GM19455 (cell line): ENCODE data around the gene PSME1.
A peak's percentile ranks its signal among the peaks of the same experiment; 100 is the strongest.

ENCODE experiments used
- ATAC-seq: cut with Tn5 transposase; IDR thresholded peaks from one replicate; pipeline ENCODE4 v1.9.1; 2021; ENCODE audit not compliant: unreplicated experiment

Gene PSME1

GRCh38 chr14:24127673-24128072 is 8.3 kb upstream of the PSME1 start:
- no peak for ATAC-seq

GRCh38 chr14:24129410-24129998 is 6.5 kb upstream of the PSME1 start:
- no peak for ATAC-seq

GRCh38 chr14:24130380-24130716 is 5.6 kb upstream of the PSME1 start, which contains the start of gene FITM1:
FITM1 (plus strand) TSS chr14:24130659; CDS start chr14:24131564, 905 bp downstream.
- no peak for ATAC-seq

- ATAC-seq = no peak
Measured at GRCh38 chr14:24130717-24131548, 5.1 kb upstream of the PSME1 start.

- no peak for ATAC-seq
Measured at GRCh38 chr14:24131549-24131966, 4.4 kb upstream of the PSME1 start.

GRCh38 chr14:24132061-24132685 is 3.8 kb upstream of the PSME1 start:
- ATAC-seq = no peak

- no peak for ATAC-seq
Measured at GRCh38 chr14:24132976-24133375, 3.0 kb upstream of the PSME1 start.

- ATAC-seq = no peak
Measured at GRCh38 chr14:24133735-24134134, 2.3 kb upstream of the PSME1 start.

- ATAC-seq = peak; percentile 10
Measured at GRCh38 chr14:24135584-24135833, 485 bp upstream of the PSME1 start.

- ATAC-seq = no peak
Measured at GRCh38 chr14:24136684-24137528, 912 bp downstream of the PSME1 start.

- no peak for ATAC-seq
Measured at GRCh38 chr14:24137529-24138395, 1.8 kb downstream of the PSME1 start.

GRCh38 chr14:24138396-24139271 is 2.6 kb downstream of the PSME1 start:
- no peak for ATAC-seq

GRCh38 chr14:24139272-24139934 is 3.4 kb downstream of the PSME1 start:
- ATAC-seq = no peak

GRCh38 chr14:24141097-24141880 is 5.3 kb downstream of the PSME1 start, which contains the start of gene EMC9:
EMC9 (minus strand) TSS chr14:24141591; CDS start chr14:24141304, 287 bp downstream.
- peak; percentile 78 for ATAC-seq

GRCh38 chr14:24143511-24143910 is 7.5 kb downstream of the PSME1 start:
- no peak for ATAC-seq

GRCh38 chr14:24144451-24144850 is 8.5 kb downstream of the PSME1 start:
- no peak for ATAC-seq

GRCh38 chr14:24145219-24145618 is 9.2 kb downstream of the PSME1 start:
- no peak for ATAC-seq
